GM06990 (cell line): Measurements from ENCODE around the gene HPSE.
A peak's percentile ranks its signal among the peaks of the same experiment; 100 is the strongest.
"Not testable (repeated sequence)": the region's sequence is repeated elsewhere in the genome, so short reads cannot be mapped to it uniquely, and the experiment has no call there.

Source experiments
- DNase-seq: peaks from one replicate; pipeline ENCODE4 v3.0.0-alpha.2; 2011; ENCODE audit not compliant: insufficient read length; ENCODE audit errors: extremely low read depth
- H3K27me3 ChIP-seq: replicated peaks from 2 replicates; pipeline ENCODE4 v1.6.0; 2011; ENCODE audit warnings: low read length; ENCODE audit not compliant: control insufficient read depth, insufficient read depth
- H3K36me3 ChIP-seq: 2 replicates; pipeline ENCODE4 v1.5.1; 2011; ENCODE audit warnings: low read length; ENCODE audit not compliant: control insufficient read depth, insufficient read depth
- H3K4me3 ChIP-seq: replicated peaks from 2 replicates; pipeline ENCODE4 v1.5.1; 2011; ENCODE audit warnings: low read depth, mild to moderate bottlenecking, control low read depth, low read length
- TF ChIP-seq, protein P1 (sequence below): IDR thresholded peaks from 2 replicates; pipeline ENCODE4 v1.5.1; 2011; ENCODE audit warnings: low read length, control low read depth, mild to moderate bottlenecking, inconsistent platforms; ENCODE audit not compliant: insufficient read depth, poor library complexity, severe bottlenecking

HPSE gene

DNA sequence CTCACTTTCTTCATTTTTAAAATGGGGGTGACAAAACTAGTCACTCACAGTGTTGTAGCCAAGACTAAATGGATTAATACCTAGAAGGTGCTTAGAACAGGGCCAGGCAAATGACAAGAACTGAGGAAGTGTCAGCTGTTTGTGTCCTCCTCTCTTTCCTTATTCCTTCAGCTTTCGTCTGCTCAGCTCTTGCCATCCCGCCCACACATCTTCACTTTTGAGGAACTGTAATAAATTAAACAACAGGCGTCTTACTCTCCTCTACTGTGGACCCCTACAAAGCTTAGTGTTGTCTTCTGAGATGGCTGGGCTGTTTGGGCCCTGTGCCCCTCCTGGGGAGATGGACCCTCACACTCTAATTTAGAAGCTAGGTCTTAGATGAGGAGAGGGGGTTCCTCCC is 2.7 kb downstream of the HPSE start:
- Histone ChIP-seq H3K27me3 (no peaks in the 10 kb centered on the region; the same call in none of the 2 replicates), H3K4me3 (no peak overlapping the region), H3K36me3 (no peaks in the 10 kb centered on the region)
- TF ChIP-seq, protein P1, sequence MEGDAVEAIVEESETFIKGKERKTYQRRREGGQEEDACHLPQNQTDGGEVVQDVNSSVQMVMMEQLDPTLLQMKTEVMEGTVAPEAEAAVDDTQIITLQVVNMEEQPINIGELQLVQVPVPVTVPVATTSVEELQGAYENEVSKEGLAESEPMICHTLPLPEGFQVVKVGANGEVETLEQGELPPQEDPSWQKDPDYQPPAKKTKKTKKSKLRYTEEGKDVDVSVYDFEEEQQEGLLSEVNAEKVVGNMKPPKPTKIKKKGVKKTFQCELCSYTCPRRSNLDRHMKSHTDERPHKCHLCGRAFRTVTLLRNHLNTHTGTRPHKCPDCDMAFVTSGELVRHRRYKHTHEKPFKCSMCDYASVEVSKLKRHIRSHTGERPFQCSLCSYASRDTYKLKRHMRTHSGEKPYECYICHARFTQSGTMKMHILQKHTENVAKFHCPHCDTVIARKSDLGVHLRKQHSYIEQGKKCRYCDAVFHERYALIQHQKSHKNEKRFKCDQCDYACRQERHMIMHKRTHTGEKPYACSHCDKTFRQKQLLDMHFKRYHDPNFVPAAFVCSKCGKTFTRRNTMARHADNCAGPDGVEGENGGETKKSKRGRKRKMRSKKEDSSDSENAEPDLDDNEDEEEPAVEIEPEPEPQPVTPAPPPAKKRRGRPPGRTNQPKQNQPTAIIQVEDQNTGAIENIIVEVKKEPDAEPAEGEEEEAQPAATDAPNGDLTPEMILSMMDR, result no peak
- DNase-seq, result no peak

DNA sequence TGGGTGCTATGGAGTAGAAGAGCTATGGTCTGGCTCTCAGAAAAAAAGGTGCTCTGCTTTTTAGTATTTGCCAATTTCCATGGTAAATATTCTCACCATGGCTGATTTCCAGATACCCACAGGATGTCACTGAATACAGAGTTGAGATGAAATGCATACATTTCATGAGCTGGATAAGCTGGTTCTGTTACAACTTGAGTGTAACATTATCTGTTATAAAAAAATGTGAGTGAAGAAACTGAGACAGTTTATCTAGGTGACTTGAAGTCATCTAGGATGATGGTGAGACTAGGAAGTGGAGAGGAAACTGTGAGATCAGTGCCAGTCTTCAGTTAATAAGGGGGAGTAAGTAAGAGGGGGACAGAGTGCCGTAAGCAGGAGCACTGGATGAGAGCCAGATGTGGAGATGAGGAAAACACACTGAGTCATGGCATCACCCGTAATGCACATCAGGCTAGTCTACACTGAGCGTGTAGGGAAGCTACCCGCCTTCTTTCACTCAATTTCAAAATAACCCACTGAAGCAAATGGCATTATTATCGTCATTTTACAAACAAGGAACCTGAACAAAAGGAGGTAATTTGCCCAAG is 5.0 kb downstream of the HPSE start:
- H3K36me3 ChIP-seq, result no peaks in the 10 kb centered on the region
- H3K27me3 ChIP-seq, result no peaks in the 10 kb centered on the region; the same call in 1 of the 2 replicates
- no peak overlapping the region for H3K4me3 ChIP-seq
- TF ChIP-seq, protein P1, result no peak
- no peak for DNase-seq

DNA sequence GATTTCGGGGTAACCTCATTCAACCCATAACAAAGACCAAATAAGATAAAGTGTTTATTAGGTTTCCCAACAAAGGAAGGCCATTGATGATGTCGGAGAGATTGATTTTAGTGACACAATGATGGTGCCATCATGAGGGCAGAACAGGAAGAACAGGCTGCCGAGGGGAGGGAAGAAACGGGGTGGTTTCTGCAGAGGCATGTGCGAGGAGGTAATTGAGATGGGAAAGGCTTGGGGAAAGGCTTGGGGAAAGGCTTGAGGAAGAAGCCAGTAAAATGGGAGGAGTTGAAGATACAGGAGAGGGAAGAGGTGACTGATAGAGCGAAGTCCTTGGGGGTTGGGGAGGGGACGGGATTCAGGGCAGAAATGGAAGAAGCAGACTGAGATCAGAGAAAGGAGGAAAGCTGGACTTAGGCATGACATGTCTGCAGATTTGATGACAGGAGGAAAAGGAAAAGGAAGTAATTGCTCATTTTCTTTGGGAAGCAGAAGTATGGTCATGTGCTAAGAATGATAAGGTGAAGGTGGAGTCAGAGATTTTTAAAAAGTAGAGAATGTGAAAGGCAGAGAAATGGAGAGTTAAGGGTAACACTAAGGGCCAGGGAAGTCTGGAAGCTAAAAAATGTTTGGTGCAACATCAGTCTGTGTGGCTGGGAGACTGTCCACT is 6.0 kb downstream of the HPSE start:
- no peaks in the 10 kb centered on the region for H3K27me3 ChIP-seq
- H3K36me3 ChIP-seq, result no peaks in the 10 kb centered on the region
- TF ChIP-seq, protein P1, result peak; percentile 43
- H3K4me3 ChIP-seq, result no peak overlapping the region
- no peak for DNase-seq

DNA sequence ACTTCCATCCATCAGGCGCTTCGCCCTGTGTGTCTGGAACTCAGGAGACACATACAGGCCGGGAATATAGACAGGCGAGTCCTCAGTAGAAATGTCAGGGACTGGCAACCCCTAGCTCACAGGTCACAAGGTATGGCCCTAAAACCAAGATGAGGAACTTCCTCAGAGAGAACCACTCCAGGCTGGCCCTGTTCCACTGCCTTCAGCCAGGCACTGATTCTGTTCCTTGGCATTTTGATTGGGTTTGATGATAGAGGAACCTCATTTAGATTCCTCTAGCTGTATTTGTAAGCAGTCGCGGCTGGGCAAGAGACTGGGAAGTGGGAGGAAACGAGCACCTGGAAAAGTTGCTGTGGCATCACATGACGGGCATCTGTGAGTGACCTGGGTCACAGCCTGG is 8.1 kb downstream of the HPSE start:
- DNase-seq, result no peak
- H3K36me3 ChIP-seq, result no peaks in the 10 kb centered on the region
- H3K4me3 ChIP-seq, result no peak overlapping the region
- H3K27me3 ChIP-seq, result no peaks in the 10 kb centered on the region
- TF ChIP-seq, protein P1, result no peak

DNA sequence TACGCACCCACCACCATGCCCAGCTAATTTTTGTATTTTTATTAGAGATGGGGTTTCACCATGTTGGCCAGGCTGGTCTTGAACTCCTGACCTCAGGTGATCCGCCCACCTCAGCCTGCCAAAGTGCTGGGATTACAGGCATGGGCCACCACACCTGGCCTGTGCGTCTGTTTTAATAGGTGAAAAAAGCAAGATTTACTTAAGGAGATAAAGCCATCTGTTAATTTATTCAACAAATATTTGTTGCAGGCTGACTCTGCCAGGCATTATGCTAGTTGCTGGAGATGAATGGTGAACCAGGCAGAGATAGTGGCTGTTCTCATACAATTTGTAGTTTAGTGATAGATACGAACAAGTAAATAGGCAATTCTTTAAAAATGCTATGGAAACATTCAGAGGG is 9.3 kb downstream of the HPSE start:
- not testable (repeated sequence) for DNase-seq, H3K27me3 ChIP-seq, H3K4me3 ChIP-seq, H3K36me3 ChIP-seq

DNA sequence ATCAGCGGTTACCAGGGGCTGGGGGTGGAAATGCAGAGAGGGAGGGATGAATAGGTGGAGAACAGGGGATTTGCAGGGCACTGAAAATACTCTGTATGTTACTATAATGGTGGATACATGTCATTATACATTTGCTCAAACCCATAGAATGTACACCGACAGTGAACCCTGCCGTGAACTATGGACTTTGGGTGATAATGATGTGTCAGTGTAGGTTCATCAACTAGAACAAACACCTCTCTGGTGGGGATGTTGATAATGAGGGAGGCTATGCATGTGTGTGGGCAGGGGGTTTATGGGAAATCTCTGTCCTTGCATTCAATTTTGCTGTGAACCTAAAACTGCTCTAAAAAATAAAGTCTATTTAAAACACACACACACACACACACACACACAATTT is 11.5 kb downstream of the HPSE start:
- Histone ChIP-seq H3K27me3 (no peaks in the 10 kb centered on the region), H3K4me3 (no peak overlapping the region), H3K36me3 (no peaks in the 10 kb centered on the region)
- no peak for DNase-seq
- TF ChIP-seq, protein P1, result no peak
